DND-41 (cell line): ENCODE results near the gene TCF12.
A peak's percentile ranks its signal among the peaks of the same experiment; 100 is the strongest.

Experiments
- ATAC-seq: fragments of 200-7000 bp; cut with Tn5 transposase; 3 replicates; pipeline ENCODE4 v1.9.1; 2021; ENCODE audit warnings: low read depth; ENCODE audit not compliant: insufficient read depth
- DNase-seq: peaks from one replicate; pipeline ENCODE4 v3.0.0-alpha.2; 2020
- H2AFZ ChIP-seq: 2 replicates; pipeline ENCODE4 v1.6.0; 2012; ENCODE audit warnings: low read depth, low read length
- H3K27ac ChIP-seq: 2 replicates; pipeline ENCODE4 v1.5.1; 2012; ENCODE audit warnings: low read length, inconsistent platforms
- H3K27me3 ChIP-seq: fragments of 200-600 bp; sonication (generic); 2 replicates; pipeline ENCODE4 v1.6.0; 2012; ENCODE audit warnings: low read length, mild to moderate bottlenecking, inconsistent platforms; ENCODE audit not compliant: insufficient read depth, poor library complexity
- H3K36me3 ChIP-seq: 2 replicates; pipeline ENCODE4 v1.5.1; 2012; ENCODE audit warnings: low read length, inconsistent platforms; ENCODE audit not compliant: insufficient read depth
- H3K4me1 ChIP-seq: 2 replicates; pipeline ENCODE4 v1.5.1; 2012; ENCODE audit warnings: mild to moderate bottlenecking, low read length; ENCODE audit not compliant: insufficient read depth
- H3K4me2 ChIP-seq: 2 replicates; pipeline ENCODE4 v1.6.0; 2012; ENCODE audit warnings: mild to moderate bottlenecking, moderate library complexity, low read length, inconsistent platforms; ENCODE audit not compliant: insufficient read depth
- H3K4me3 ChIP-seq, 2 experiments: fragments of 200-600 bp in 1 of 2; shearing (Covaris generic) in 1 of 2; 2 replicates each; pipeline ENCODE4 v1.5.1; 2012 to 2016; ENCODE audit warnings: inconsistent platforms in 2 of 2, low read length in 2 of 2, mild to moderate bottlenecking in 2 of 2, low read depth in 1 of 2, moderate library complexity in 1 of 2
- H3K79me2 ChIP-seq: 2 replicates; pipeline ENCODE4 v1.6.0; 2012; ENCODE audit warnings: low read length, inconsistent platforms; ENCODE audit not compliant: insufficient read depth
- H3K9ac ChIP-seq: 2 replicates; pipeline ENCODE4 v1.6.0; 2012; ENCODE audit warnings: low read depth, mild to moderate bottlenecking, inconsistent platforms, low read length, moderate library complexity
- H3K9me3 ChIP-seq: 2 replicates; pipeline ENCODE4 v1.5.1; 2012; ENCODE audit warnings: low read length, moderate library complexity, mild to moderate bottlenecking, inconsistent platforms; ENCODE audit not compliant: insufficient read depth, severe bottlenecking
- H4K20me1 ChIP-seq: 2 replicates; pipeline ENCODE4 v1.6.0; 2012; ENCODE audit warnings: low read length; ENCODE audit not compliant: insufficient read depth
- EZH2 ChIP-seq: IDR thresholded peaks from 3 replicates; pipeline ENCODE4 v1.6.1; 2012; ENCODE audit warnings: borderline replicate concordance, low read depth, mild to moderate bottlenecking, moderate library complexity, low read length, inconsistent platforms; ENCODE audit not compliant: severe bottlenecking
- TF ChIP-seq, protein P1 (sequence below): IDR thresholded peaks from 2 replicates; pipeline ENCODE4 v1.5.1; 2012; ENCODE audit warnings: borderline replicate concordance, low read length, moderate library complexity, mild to moderate bottlenecking; ENCODE audit not compliant: poor library complexity, severe bottlenecking; ENCODE audit errors: extremely low read depth

Gene TCF12

DNA sequence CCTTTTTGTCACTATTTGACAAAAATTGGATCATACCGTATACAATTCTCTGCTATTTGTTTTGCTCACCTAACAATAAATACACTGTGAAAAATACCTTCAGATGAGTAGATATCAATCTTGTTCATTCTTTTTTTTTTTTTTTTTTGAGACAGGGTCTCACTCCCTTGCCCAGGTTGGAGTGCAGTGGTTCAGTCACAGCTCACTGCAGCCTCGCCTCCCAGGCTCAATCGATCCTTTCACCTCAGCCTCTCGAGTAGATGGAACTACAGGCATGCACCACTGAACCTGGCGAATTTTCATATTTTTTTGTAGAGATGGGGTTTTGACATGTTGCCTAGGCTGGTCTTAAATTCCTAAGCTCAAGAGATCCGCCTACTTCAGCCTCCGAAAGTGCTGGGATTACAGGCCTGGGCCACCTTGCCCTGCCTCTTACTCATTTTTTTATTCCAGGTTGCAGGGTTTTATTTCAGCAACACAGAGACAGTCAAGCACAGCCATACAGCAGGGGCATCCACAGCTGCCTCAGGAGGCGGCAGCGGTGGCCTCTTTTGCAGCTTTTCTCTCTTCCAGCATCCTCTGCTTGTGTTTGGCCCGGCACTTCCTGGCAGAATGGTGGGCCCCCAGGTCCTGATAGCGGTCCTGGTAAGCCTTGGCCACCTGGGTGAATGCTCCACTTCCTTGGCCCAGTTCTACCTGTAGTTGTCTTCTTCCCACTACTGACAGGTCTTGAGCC, 406.7 kb downstream of the TCF12 start:
- no peaks in the 10 kb centered on the region for H4K20me1 ChIP-seq
- no peak for DNase-seq
- H3K4me3 ChIP-seq: no peak overlapping the region
- no peaks in the 10 kb centered on the region for H3K9me3 ChIP-seq
- no peaks in the 10 kb centered on the region for H3K79me2 ChIP-seq
- H3K4me1 ChIP-seq: peaks cover 33% of the 10 kb centered on the region
- peaks cover 5% of the 10 kb centered on the region for H3K27me3 ChIP-seq
- H2AFZ ChIP-seq: no peak overlapping the region
- no peak overlapping the region for H3K9ac ChIP-seq
- ATAC-seq: no peak
- H3K27ac ChIP-seq: peak overlapping the region; percentile 52; the same call in 1 of the 2 replicates
- H3K4me2 ChIP-seq: no peak overlapping the region
- no peaks in the 10 kb centered on the region for H3K36me3 ChIP-seq
- TF ChIP-seq, protein P1, sequence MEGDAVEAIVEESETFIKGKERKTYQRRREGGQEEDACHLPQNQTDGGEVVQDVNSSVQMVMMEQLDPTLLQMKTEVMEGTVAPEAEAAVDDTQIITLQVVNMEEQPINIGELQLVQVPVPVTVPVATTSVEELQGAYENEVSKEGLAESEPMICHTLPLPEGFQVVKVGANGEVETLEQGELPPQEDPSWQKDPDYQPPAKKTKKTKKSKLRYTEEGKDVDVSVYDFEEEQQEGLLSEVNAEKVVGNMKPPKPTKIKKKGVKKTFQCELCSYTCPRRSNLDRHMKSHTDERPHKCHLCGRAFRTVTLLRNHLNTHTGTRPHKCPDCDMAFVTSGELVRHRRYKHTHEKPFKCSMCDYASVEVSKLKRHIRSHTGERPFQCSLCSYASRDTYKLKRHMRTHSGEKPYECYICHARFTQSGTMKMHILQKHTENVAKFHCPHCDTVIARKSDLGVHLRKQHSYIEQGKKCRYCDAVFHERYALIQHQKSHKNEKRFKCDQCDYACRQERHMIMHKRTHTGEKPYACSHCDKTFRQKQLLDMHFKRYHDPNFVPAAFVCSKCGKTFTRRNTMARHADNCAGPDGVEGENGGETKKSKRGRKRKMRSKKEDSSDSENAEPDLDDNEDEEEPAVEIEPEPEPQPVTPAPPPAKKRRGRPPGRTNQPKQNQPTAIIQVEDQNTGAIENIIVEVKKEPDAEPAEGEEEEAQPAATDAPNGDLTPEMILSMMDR: no peak
- no peak for TF ChIP-seq EZH2

DNA sequence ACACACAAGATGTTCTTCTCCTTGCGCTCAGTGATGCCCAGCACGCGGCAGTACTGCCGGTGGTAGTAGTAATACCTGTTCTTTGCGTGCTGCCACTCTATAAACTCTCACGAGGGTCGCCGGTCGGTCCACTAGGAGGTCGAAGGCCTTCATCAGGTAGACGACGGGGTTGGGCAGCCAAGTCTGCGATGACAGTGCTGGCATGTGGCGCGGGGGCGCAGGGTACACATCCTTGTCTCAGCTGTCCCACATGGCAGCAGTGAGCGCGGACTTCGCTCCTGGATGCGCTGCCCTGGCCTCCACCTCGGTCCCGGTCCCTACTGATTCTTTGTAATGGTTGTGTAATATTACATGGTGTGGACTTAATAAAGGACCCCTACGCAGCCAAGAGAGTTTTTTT, 407.8 kb downstream of the TCF12 start:
- ATAC-seq (no peak), DNase-seq (no peak)

DNA sequence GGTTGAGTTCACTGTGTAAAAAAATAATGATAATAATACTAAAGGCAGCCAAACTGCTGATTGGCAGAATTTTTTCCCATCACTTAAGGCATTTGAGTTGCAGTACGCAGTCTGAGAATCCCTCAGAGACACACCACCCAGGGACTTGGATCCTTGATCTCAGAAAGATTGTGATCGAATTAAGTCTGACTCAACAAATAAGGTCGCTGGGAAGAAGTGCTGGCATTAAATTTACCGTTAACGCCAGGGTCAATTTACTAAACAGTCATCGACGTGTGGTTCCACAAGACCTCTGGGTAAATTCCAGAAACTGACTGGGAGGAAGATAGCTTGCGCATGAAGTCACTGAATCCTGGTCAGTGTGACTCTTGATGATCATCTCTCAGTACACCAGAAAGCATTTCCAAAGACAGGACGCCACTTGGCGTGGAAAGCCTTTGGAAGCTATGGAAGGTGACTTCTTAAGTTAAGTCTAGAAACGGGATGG, 409.6 kb downstream of the TCF12 start:
- Histone ChIP-seq H3K27me3 (peaks cover 9% of the 10 kb centered on the region), H2AFZ (no peak overlapping the region), H3K27ac (no peak overlapping the region), H4K20me1 (no peaks in the 10 kb centered on the region), H3K79me2 (no peaks in the 10 kb centered on the region), H3K4me2 (no peak overlapping the region), H3K36me3 (no peaks in the 10 kb centered on the region), H3K9me3 (no peaks in the 10 kb centered on the region), H3K4me3 (no peak overlapping the region), H3K4me1 (peaks cover 26% of the 10 kb centered on the region), H3K9ac (no peak overlapping the region)
- ATAC-seq (no peak), DNase-seq (no peak)
- TF ChIP-seq, protein P1: no peak
- TF ChIP-seq EZH2: no peak

More for the DNA sequence above, 407.8 kb downstream of the TCF12 start:
- H3K9ac ChIP-seq: no peak overlapping the region
- no peak overlapping the region for H3K4me2 ChIP-seq
- H3K9me3 ChIP-seq: no peaks in the 10 kb centered on the region
- H4K20me1 ChIP-seq: no peaks in the 10 kb centered on the region
- TF ChIP-seq, protein P1: no peak
- TF ChIP-seq EZH2: no peak
- H3K79me2 ChIP-seq: no peaks in the 10 kb centered on the region
- H3K27me3 ChIP-seq: peaks cover 5% of the 10 kb centered on the region
- no peak overlapping the region for H3K4me3 ChIP-seq
- peaks cover 33% of the 10 kb centered on the region for H3K4me1 ChIP-seq
- H3K27ac ChIP-seq: no peak overlapping the region
- H2AFZ ChIP-seq: no peak overlapping the region
- no peaks in the 10 kb centered on the region for H3K36me3 ChIP-seq
